ENCODE data around the gene DYNLT3.

Gene DYNLT3

GRCh38 chrX:37846558-37846933 lies 825 bp downstream of the DYNLT3 start:
- H3K4me3 ChIP-seq (ENCODE audit: control insufficient read depth, low read depth, low read length), result peak overlapping the region; percentile 63
- TF ChIP-seq, protein P1, sequence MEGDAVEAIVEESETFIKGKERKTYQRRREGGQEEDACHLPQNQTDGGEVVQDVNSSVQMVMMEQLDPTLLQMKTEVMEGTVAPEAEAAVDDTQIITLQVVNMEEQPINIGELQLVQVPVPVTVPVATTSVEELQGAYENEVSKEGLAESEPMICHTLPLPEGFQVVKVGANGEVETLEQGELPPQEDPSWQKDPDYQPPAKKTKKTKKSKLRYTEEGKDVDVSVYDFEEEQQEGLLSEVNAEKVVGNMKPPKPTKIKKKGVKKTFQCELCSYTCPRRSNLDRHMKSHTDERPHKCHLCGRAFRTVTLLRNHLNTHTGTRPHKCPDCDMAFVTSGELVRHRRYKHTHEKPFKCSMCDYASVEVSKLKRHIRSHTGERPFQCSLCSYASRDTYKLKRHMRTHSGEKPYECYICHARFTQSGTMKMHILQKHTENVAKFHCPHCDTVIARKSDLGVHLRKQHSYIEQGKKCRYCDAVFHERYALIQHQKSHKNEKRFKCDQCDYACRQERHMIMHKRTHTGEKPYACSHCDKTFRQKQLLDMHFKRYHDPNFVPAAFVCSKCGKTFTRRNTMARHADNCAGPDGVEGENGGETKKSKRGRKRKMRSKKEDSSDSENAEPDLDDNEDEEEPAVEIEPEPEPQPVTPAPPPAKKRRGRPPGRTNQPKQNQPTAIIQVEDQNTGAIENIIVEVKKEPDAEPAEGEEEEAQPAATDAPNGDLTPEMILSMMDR (conservative IDR thresholded peaks at IDR 0.05; ENCODE audit: control insufficient read depth, insufficient read depth, low read depth, low read length), result no peak
- no peak for DNase-seq (ENCODE audit: low read depth)

GRCh38 chrX:37846141-37846540 lies 1.2 kb downstream of the DYNLT3 start:
- TF ChIP-seq, protein P1 (conservative IDR thresholded peaks at IDR 0.05; ENCODE audit: control insufficient read depth, insufficient read depth, low read depth, low read length), result no peak
- DNase-seq (ENCODE audit: low read depth), result no peak
- H3K4me3 ChIP-seq (ENCODE audit: control insufficient read depth, low read depth, low read length), result no peak overlapping the region

- TF ChIP-seq, protein P1 (conservative IDR thresholded peaks at IDR 0.05; ENCODE audit: control insufficient read depth, insufficient read depth, low read depth, low read length), result no peak
- H3K4me3 ChIP-seq (ENCODE audit: control insufficient read depth, low read depth, low read length), result no peak overlapping the region
- DNase-seq (ENCODE audit: low read depth), result no peak
Measured at GRCh38 chrX:37844622-37845021, 2.7 kb downstream of the DYNLT3 start.

DNA sequence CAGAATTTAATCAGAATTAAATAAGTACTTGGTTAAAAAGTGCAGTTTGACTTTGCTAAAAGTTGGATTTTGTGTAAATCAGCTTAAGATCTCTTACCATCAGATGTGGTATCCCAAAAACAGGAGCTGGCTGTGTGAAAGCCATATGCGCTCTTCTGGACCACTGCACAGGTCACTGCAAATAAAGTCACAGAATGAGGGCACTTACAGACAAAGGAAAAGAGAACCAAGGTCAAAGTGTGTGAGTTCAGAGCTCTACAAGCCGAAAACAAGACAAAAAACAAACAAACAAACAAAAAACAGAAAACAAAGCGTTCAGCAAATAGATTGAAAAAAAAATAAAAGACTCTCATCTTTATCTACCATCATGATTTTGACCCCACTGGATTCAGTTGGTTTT lies 6.4 kb downstream of the DYNLT3 start:
- no peak overlapping the region for H3K4me3 ChIP-seq (ENCODE audit: control insufficient read depth, low read depth, low read length)
- DNase-seq (ENCODE audit: low read depth), result no peak
- TF ChIP-seq, protein P1 (conservative IDR thresholded peaks at IDR 0.05; ENCODE audit: control insufficient read depth, insufficient read depth, low read depth, low read length), result no peak

DNA sequence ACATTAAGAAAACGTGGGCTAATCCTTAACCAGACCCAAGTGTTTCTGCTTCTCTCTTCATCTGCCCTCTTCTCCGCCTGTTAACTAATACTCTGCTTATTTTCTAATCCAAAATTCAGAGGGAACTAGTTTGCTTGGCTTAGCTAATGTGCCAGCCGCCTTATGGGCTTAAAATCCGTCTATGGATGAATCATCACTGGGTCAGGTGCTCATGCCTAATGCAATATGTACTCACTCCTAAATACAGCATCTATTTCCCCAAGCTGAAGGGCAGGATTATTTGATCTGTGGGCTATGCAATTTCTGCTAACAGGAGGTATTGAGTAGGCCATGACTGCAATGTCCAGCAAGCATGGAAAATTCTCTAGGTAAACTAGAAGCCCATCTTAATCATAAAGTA lies 12.4 kb downstream of the DYNLT3 start:
- H3K4me3 ChIP-seq (ENCODE audit: control insufficient read depth, low read depth, low read length), result no peak overlapping the region
- no peak for DNase-seq (ENCODE audit: low read depth)
- TF ChIP-seq, protein P1 (conservative IDR thresholded peaks at IDR 0.05; ENCODE audit: control insufficient read depth, insufficient read depth, low read depth, low read length), result no peak

DNA sequence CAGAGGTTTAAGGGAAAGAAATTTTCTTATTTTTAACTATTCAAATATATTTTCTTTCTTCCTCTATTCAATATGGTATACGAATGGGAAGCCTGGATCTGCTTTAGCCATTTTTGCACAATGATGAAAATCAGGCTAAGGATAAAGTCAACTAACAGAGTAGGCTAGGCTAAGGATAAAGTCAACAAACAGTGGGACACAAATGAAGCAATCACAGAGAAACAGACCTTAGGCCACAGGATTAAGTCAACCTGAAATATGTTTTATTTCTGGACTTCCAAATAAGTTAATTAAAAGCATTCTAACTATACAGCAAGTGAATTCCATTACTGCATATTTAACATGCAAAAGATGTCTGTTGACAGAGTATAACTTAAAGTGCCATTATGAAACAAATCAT lies 17.0 kb downstream of the DYNLT3 start:
- DNase-seq (ENCODE audit: low read depth), result no peak
- no peak overlapping the region for H3K4me3 ChIP-seq (ENCODE audit: control insufficient read depth, low read depth, low read length)

More for the DNA sequence above, 17.0 kb downstream of the DYNLT3 start:
- TF ChIP-seq, protein P1 (conservative IDR thresholded peaks at IDR 0.05; ENCODE audit: control insufficient read depth, insufficient read depth, low read depth, low read length), result no peak
